Measurements from ENCODE around the gene CCNQ.

CCNQ gene

GRCh38 chrX:153634236-153634635, 35.3 kb upstream of the CCNQ start:
- no peak for TF ChIP-seq TAF1 (IDR thresholded peaks at IDR 0.05; ENCODE audit: low read depth)
- TF ChIP-seq ZBTB7A (IDR thresholded peaks at IDR 0.05; ENCODE audit: low read depth), result no peak
- TF ChIP-seq YY1 (IDR thresholded peaks at IDR 0.05; ENCODE audit: low read depth), result no peak
- no peak for TF ChIP-seq EP300 (IDR thresholded peaks at IDR 0.05; ENCODE audit: borderline replicate concordance)
- no peak for TF ChIP-seq FOXM1 (IDR thresholded peaks at IDR 0.05; ENCODE audit: borderline replicate concordance, low read depth)

GRCh38 chrX:153633607-153634180, 34.8 kb upstream of the CCNQ start:
- TF ChIP-seq FOXM1 (IDR thresholded peaks at IDR 0.05; ENCODE audit: borderline replicate concordance, low read depth) (no peak), CREB1 (IDR thresholded peaks at IDR 0.05; ENCODE audit: low read depth) (no peak), REST (IDR thresholded peaks at IDR 0.05; ENCODE audit: low read depth) (no peak), EP300 (IDR thresholded peaks at IDR 0.05; ENCODE audit: borderline replicate concordance) (no peak), ZBTB7A (IDR thresholded peaks at IDR 0.05; ENCODE audit: low read depth) (no peak), YY1 (IDR thresholded peaks at IDR 0.05; ENCODE audit: low read depth) (no peak), TEAD4 (IDR thresholded peaks at IDR 0.05) (no peak), RAD21 (IDR thresholded peaks at IDR 0.05; ENCODE audit: low read depth) (no peak), CEBPB (IDR thresholded peaks at IDR 0.05) (no peak), EGR1 (IDR thresholded peaks at IDR 0.05) (no peak), USF1 (IDR thresholded peaks at IDR 0.05) (no peak), TCF12 (IDR thresholded peaks at IDR 0.05; ENCODE audit: low read depth) (no peak), MAX (IDR thresholded peaks at IDR 0.05) (no peak), NFIC (IDR thresholded peaks at IDR 0.05) (no peak), TAF1 (IDR thresholded peaks at IDR 0.05; ENCODE audit: low read depth) (no peak)

- no peak for TF ChIP-seq RAD21 (IDR thresholded peaks at IDR 0.05; ENCODE audit: low read depth)
- no peak for TF ChIP-seq USF1 (IDR thresholded peaks at IDR 0.05)
- no peak for TF ChIP-seq TCF12 (IDR thresholded peaks at IDR 0.05; ENCODE audit: low read depth)
- TF ChIP-seq EGR1 (IDR thresholded peaks at IDR 0.05), result no peak
- TF ChIP-seq CREB1 (IDR thresholded peaks at IDR 0.05; ENCODE audit: low read depth), result no peak
- no peak for TF ChIP-seq REST (IDR thresholded peaks at IDR 0.05; ENCODE audit: low read depth)
- TF ChIP-seq MAX (IDR thresholded peaks at IDR 0.05), result no peak
- no peak for TF ChIP-seq FOXM1 (IDR thresholded peaks at IDR 0.05; ENCODE audit: borderline replicate concordance, low read depth)
- TF ChIP-seq EP300 (IDR thresholded peaks at IDR 0.05; ENCODE audit: borderline replicate concordance), result no peak
- TF ChIP-seq YY1 (IDR thresholded peaks at IDR 0.05; ENCODE audit: low read depth), result no peak
- TF ChIP-seq NFIC (IDR thresholded peaks at IDR 0.05), result no peak
- no peak for TF ChIP-seq TEAD4 (IDR thresholded peaks at IDR 0.05)
- no peak for TF ChIP-seq CEBPB (IDR thresholded peaks at IDR 0.05)
- TF ChIP-seq ZBTB7A (IDR thresholded peaks at IDR 0.05; ENCODE audit: low read depth), result no peak
- TF ChIP-seq TAF1 (IDR thresholded peaks at IDR 0.05; ENCODE audit: low read depth), result no peak
Measured at GRCh38 chrX:153633048-153633447, 34.1 kb upstream of the CCNQ start.

- TF ChIP-seq MAX (IDR thresholded peaks at IDR 0.05) (no peak), YY1 (IDR thresholded peaks at IDR 0.05; ENCODE audit: low read depth) (no peak), EP300 (IDR thresholded peaks at IDR 0.05; ENCODE audit: borderline replicate concordance) (no peak), TAF1 (IDR thresholded peaks at IDR 0.05; ENCODE audit: low read depth) (no peak), EGR1 (IDR thresholded peaks at IDR 0.05) (no peak), REST (IDR thresholded peaks at IDR 0.05; ENCODE audit: low read depth) (no peak), NFIC (IDR thresholded peaks at IDR 0.05) (no peak), RAD21 (IDR thresholded peaks at IDR 0.05; ENCODE audit: low read depth) (no peak), FOXM1 (IDR thresholded peaks at IDR 0.05; ENCODE audit: borderline replicate concordance, low read depth) (no peak), ZBTB7A (IDR thresholded peaks at IDR 0.05; ENCODE audit: low read depth) (no peak)
Measured at GRCh38 chrX:153632595-153632946, 33.6 kb upstream of the CCNQ start.

Data from Ishikawa (cell line).